IMR-90 (cell line): ENCODE results near the gene ZNF597. TPM values are rescaled to one million over a fixed set of nuclear protein-coding genes. Genes with fewer than 3 reads are reported as not detected.

Source experiments
- ATAC-seq: fragments of 200-7000 bp; cut with Tn5 transposase; 2 replicates; pipeline ENCODE4 v1.9.1; 2020; ENCODE audit warnings: low read depth, mild to moderate bottlenecking, moderate library complexity
- BruUV-seq: library from RNA; stranded (reverse); fragments of 400-500 nt; replicated peaks from 2 replicates; lab custom pipeline; 2021; lab: Mats Ljungman, UMichigan
- CTCF ChIA-PET: fragments of 300-600 bp; formaldehyde crosslinking; extraction: SDS; loops from one replicate; lab custom pipeline; 2021; ENCODE audit warnings: antibody characterized with exemption; lab: Yijun Ruan, JAX
- POLR2A ChIA-PET: fragments of 300-600 bp; sonication (Branson Sonifier 250); formaldehyde crosslinking; loops from one replicate; lab custom pipeline; 2022; ENCODE audit warnings: antibody characterized with exemption; ENCODE audit not compliant: unreplicated experiment; lab: Charles Lee
- DNase-seq: peaks from one replicate; pipeline ENCODE4 v3.0.0; 2013
- H2AFZ ChIP-seq: replicated peaks from 2 replicates; pipeline ENCODE3; 2013; ENCODE audit warnings: low read length, mild to moderate bottlenecking; ENCODE audit not compliant: poor library complexity
- H2AK5ac ChIP-seq: 2 replicates; pipeline ENCODE4 v1.6.1; 2013; ENCODE audit warnings: low read depth, low read length, inconsistent platforms
- H2AK9ac ChIP-seq: replicated peaks from 2 replicates; pipeline ENCODE3; 2013; ENCODE audit warnings: mild to moderate bottlenecking, low read depth, low read length, moderate library complexity; ENCODE audit not compliant: poor library complexity
- H2BK120ac ChIP-seq: 2 replicates; pipeline ENCODE4 v1.6.1; 2013; ENCODE audit warnings: low read depth, low read length, inconsistent platforms
- H2BK15ac ChIP-seq: 3 replicates; pipeline ENCODE4 v1.6.1; 2013; ENCODE audit warnings: low read depth, low read length, inconsistent platforms
- H2BK20ac ChIP-seq: 2 replicates; pipeline ENCODE4 v1.6.1; 2013; ENCODE audit warnings: low read depth, mild to moderate bottlenecking, inconsistent platforms, low read length, moderate library complexity
- H2BK5ac ChIP-seq: 2 replicates; pipeline ENCODE4 v1.6.1; 2013; ENCODE audit warnings: mild to moderate bottlenecking, low read depth, low read length, inconsistent platforms; ENCODE audit not compliant: poor library complexity, severe bottlenecking
- H3K14ac ChIP-seq: replicated peaks from 2 replicates; pipeline ENCODE4 v1.6.1; 2013; ENCODE audit warnings: low read depth, low read length, inconsistent platforms
- H3K18ac ChIP-seq: 2 replicates; pipeline ENCODE4 v1.6.1; 2013; ENCODE audit warnings: low read depth, low read length, control low read depth
- H3K23ac ChIP-seq: 2 replicates; pipeline ENCODE4 v1.6.1; 2013; ENCODE audit warnings: low read depth, low read length, inconsistent platforms
- H3K27ac ChIP-seq: 2 replicates; pipeline ENCODE4 v1.5.1; 2013; ENCODE audit warnings: mild to moderate bottlenecking, control low read depth, low read length; ENCODE audit not compliant: insufficient read depth
- H3K27me3 ChIP-seq: 2 replicates; pipeline ENCODE4 v1.6.1; 2013; ENCODE audit warnings: low read length; ENCODE audit not compliant: control insufficient read depth, insufficient read depth
- H3K36me3 ChIP-seq: 2 replicates; pipeline ENCODE4 v1.6.1; 2013; ENCODE audit warnings: low read length, mixed read lengths; ENCODE audit not compliant: control insufficient read depth, insufficient read depth
- H3K4ac ChIP-seq: 2 replicates; pipeline ENCODE4 v1.6.1; 2013; ENCODE audit warnings: low read depth, low read length, inconsistent platforms
- H3K4me1 ChIP-seq: 2 replicates; pipeline ENCODE4 v1.6.1; 2013; ENCODE audit warnings: low read length, mixed read lengths; ENCODE audit not compliant: control insufficient read depth, insufficient read depth
- H3K4me2 ChIP-seq: 2 replicates; pipeline ENCODE4 v1.6.1; 2013; ENCODE audit warnings: low read depth, mild to moderate bottlenecking, control low read depth, low read length, moderate library complexity
- H3K4me3 ChIP-seq: 2 replicates; pipeline ENCODE4 v1.5.1; 2013; ENCODE audit warnings: low read depth, mild to moderate bottlenecking, control low read depth, low read length, moderate library complexity; ENCODE audit not compliant: insufficient read depth
- H3K56ac ChIP-seq: 2 replicates; pipeline ENCODE4 v1.6.1; 2013; ENCODE audit warnings: low read length, inconsistent platforms; ENCODE audit not compliant: insufficient read depth; ENCODE audit errors: extremely low read depth
- H3K79me1 ChIP-seq, 2 experiments: 2 replicates each; pipeline ENCODE4 v1.6.1; 2013; ENCODE audit warnings: low read length in 2 of 2, inconsistent platforms in 1 of 2, low read depth in 1 of 2
- H3K9ac ChIP-seq: 2 replicates; pipeline ENCODE4 v1.6.1; 2013; ENCODE audit warnings: low read depth, low read length, control low read depth
- H3K9me1 ChIP-seq: 2 replicates; pipeline ENCODE4 v1.6.1; 2013; ENCODE audit warnings: low read length, inconsistent platforms; ENCODE audit not compliant: insufficient read depth
- H3K9me3 ChIP-seq: 2 replicates; pipeline ENCODE4 v1.6.1; 2013; ENCODE audit warnings: low read length; ENCODE audit not compliant: control insufficient read depth, insufficient read depth
- H4K20me1 ChIP-seq: 2 replicates; pipeline ENCODE4 v1.6.1; 2013; ENCODE audit warnings: low read length, inconsistent platforms; ENCODE audit not compliant: insufficient read depth
- H4K5ac ChIP-seq: 2 replicates; pipeline ENCODE4 v1.6.1; 2013; ENCODE audit warnings: mild to moderate bottlenecking, low read depth, low read length, control low read depth
- H4K8ac ChIP-seq, 2 experiments: 2 replicates each; pipeline ENCODE4 v1.6.1; 2013; ENCODE audit warnings: low read depth in 2 of 2, low read length in 2 of 2, control low read depth in 1 of 2, inconsistent platforms in 1 of 2
- H4K91ac ChIP-seq: 2 replicates; pipeline ENCODE4 v1.6.1; 2013; ENCODE audit warnings: low read depth, low read length, inconsistent platforms; ENCODE audit not compliant: insufficient read depth
- BHLHE40 ChIP-seq: fragments of 150-350 bp; IDR thresholded peaks from 2 replicates; pipeline ENCODE4 v1.6.1; 2016; ENCODE audit warnings: mild to moderate bottlenecking, low read depth, low read length
- CEBPB ChIP-seq: IDR thresholded peaks from 2 replicates; pipeline ENCODE4 v1.6.1; 2012; ENCODE audit warnings: low read depth, low read length, improper control_type of control experiment
- CHD1 ChIP-seq: IDR thresholded peaks from 2 replicates; pipeline ENCODE4 v1.6.1; 2012; ENCODE audit warnings: low read depth, low read length, improper control_type of control experiment
- CTCF ChIP-seq: conservative IDR thresholded peaks from 2 replicates; pipeline ENCODE4 v1.5.1; 2012; ENCODE audit warnings: mild to moderate bottlenecking, low read depth, low read length, improper control_type of control experiment
- ELK1 ChIP-seq: fragments of 150-350 bp; IDR thresholded peaks from 2 replicates; pipeline ENCODE4 v1.6.1; 2016; ENCODE audit warnings: low read depth, mild to moderate bottlenecking, low read length, moderate library complexity, borderline replicate concordance
- FOS ChIP-seq: fragments of 150-350 bp; IDR thresholded peaks from 2 replicates; pipeline ENCODE4 v1.6.1; 2016; ENCODE audit warnings: low read depth, low read length
- MAFK ChIP-seq: IDR thresholded peaks from 2 replicates; pipeline ENCODE4 v1.6.1; 2012; ENCODE audit warnings: low read depth, low read length, improper control_type of control experiment
- MAZ ChIP-seq: IDR thresholded peaks from 2 replicates; pipeline ENCODE4 v1.6.1; 2012; ENCODE audit warnings: low read depth, mild to moderate bottlenecking, low read length, improper control_type of control experiment, moderate library complexity, borderline replicate concordance
- MXI1 ChIP-seq: IDR thresholded peaks from 2 replicates; pipeline ENCODE4 v1.6.1; 2012; ENCODE audit warnings: low read depth, mild to moderate bottlenecking, low read length, moderate library complexity, borderline replicate concordance
- NFE2L2 ChIP-seq: fragments of 150-350 bp; IDR thresholded peaks from 2 replicates; pipeline ENCODE4 v1.6.1; 2016; ENCODE audit warnings: low read depth, mild to moderate bottlenecking, low read length
- POLR2A ChIP-seq: IDR thresholded peaks from 2 replicates; pipeline ENCODE4 v1.6.1; 2012; ENCODE audit warnings: mild to moderate bottlenecking, low read depth, low read length
- RAD21 ChIP-seq: IDR thresholded peaks from 2 replicates; pipeline ENCODE4 v1.6.1; 2012; ENCODE audit warnings: low read length, improper control_type of control experiment
- RCOR1 ChIP-seq: IDR thresholded peaks from 2 replicates; pipeline ENCODE4 v1.6.1; 2012; ENCODE audit warnings: mild to moderate bottlenecking, low read length, improper control_type of control experiment; ENCODE audit not compliant: insufficient replicate concordance
- RFX5 ChIP-seq: IDR thresholded peaks from 2 replicates; pipeline ENCODE4 v1.8.0; 2012; ENCODE audit warnings: low read depth, mild to moderate bottlenecking, low read length, moderate library complexity
- SMC3 ChIP-seq: fragments of 150-350 bp; IDR thresholded peaks from 2 replicates; pipeline ENCODE4 v1.6.1; 2016; ENCODE audit warnings: low read depth, mild to moderate bottlenecking, antibody characterized with exemption, low read length, moderate library complexity
- USF2 ChIP-seq: fragments of 150-350 bp; IDR thresholded peaks from 2 replicates; pipeline ENCODE4 v1.6.1; 2017; ENCODE audit warnings: mild to moderate bottlenecking, antibody characterized with exemption, low read length, low read depth
- WGBS, 2 experiments: methylation state at CpG; one replicate each; pipeline versions ENCODE4 v1.1.5 to v1.1.7; 2013; ENCODE audit warnings: missing lambda C conversion rate in 2 of 2; ENCODE audit not compliant: insufficient read length in 1 of 2; ENCODE audit errors: extremely low coverage in 2 of 2; 5-methylcytosine and 5-hydroxymethylcytosine counted together
- dilution Hi-C: fragments of 300-500 bp; cut with HindIII; formaldehyde crosslinking; loops from one replicate; pipeline ENCODE4 v1.14.3; 2018; ENCODE audit warnings: low sequenced_read_pairs; ENCODE audit not compliant: unreplicated experiment
- in situ Hi-C: fragments of 300-500 bp; cut with MboI; formaldehyde crosslinking; loops from 3 replicates; pipeline ENCODE4 v1.14.3; 2019; ENCODE audit warnings: low sequenced_read_pairs, inconsistent platforms, mixed read lengths
- intact Hi-C: fragments of 100-400 bp; cut with micrococcal nuclease; formaldehyde crosslinking; loops from 2 replicates; pipeline ENCODE4 v1.10.0; 2022
- polyA plus RNA-seq, 3 experiments: library from polyadenylated mRNA; depleted of rRNA; stranded (reverse); fragments of >200 nt; gene quantifications; 2 replicates each; pipeline ENCODE4 v1.2.3, GENCODE V29; 2012; ENCODE audit warnings: low replicate concordance in 1 of 3
- total RNA-seq: library from RNA; depleted of rRNA; stranded (reverse); fragments of >200 nt; gene quantifications from 2 replicates; pipeline ENCODE4 v1.2.3, GENCODE V29; 2012

Gene ZNF597
- total and polyA plus RNA-seq, 2 of the 4 experiments (the other 2 are of a cell fraction), result 0.91 to 3.0 TPM

GRCh38 chr16:3470723-3471122, 27.4 kb upstream of the ZNF597 start:
- no peak overlapping the region for H3K18ac ChIP-seq
- no peak for ATAC-seq
- H3K14ac ChIP-seq, result no peak overlapping the region
- no peak overlapping the region for H3K4ac ChIP-seq
- no peak overlapping the region for H3K4me2 ChIP-seq
- no peaks in the 10 kb centered on the region for H3K9me3 ChIP-seq
- no peak overlapping the region for H3K23ac ChIP-seq
- POLR2A ChIA-PET, result no interaction called here
- TF ChIP-seq USF2, result no peak
- TF ChIP-seq NFE2L2, result no peak
- TF ChIP-seq FOS, result no peak
- no peak for TF ChIP-seq RAD21
- no peak for TF ChIP-seq RFX5
- TF ChIP-seq CEBPB, result no peak
- no peak for TF ChIP-seq MAFK
- TF ChIP-seq POLR2A, result no peak
- no peak for TF ChIP-seq SMC3
- no peak for TF ChIP-seq CHD1
- TF ChIP-seq MAZ, result no peak
- no peak for TF ChIP-seq MXI1
- TF ChIP-seq BHLHE40, result no peak
- TF ChIP-seq RCOR1, result no peak
- TF ChIP-seq ELK1, result no peak
- no peak for TF ChIP-seq CTCF
- H2BK5ac ChIP-seq, result no peak overlapping the region
- H2AK5ac ChIP-seq, result no peak overlapping the region
- peaks cover 98% of the 10 kb centered on the region for H4K20me1 ChIP-seq
- peaks cover 12 to 86% of the 10 kb centered on the region in 2 experiments for H3K79me1 ChIP-seq
- H3K4me3 ChIP-seq, result no peak overlapping the region
- H2BK120ac ChIP-seq, result no peak overlapping the region
- no peak overlapping the region for H4K91ac ChIP-seq
- CTCF ChIA-PET, result no interaction called here
- in situ Hi-C loops (no loop called here), dilution Hi-C loops (no loop called here), intact Hi-C loops (no loop called here)
- H3K27me3 ChIP-seq, result no peaks in the 10 kb centered on the region
- peaks cover 13% of the 10 kb centered on the region for H3K36me3 ChIP-seq
- H2AK9ac ChIP-seq, result no peak overlapping the region
- no peak overlapping the region for H4K8ac ChIP-seq
- peaks cover 4% of the 10 kb centered on the region; the same call in 1 of the 2 replicates for H3K4me1 ChIP-seq
- peaks cover 20% of the 10 kb centered on the region for H3K9me1 ChIP-seq
- H3K56ac ChIP-seq, result no peak overlapping the region
- H2BK20ac ChIP-seq, result no peak overlapping the region
- no peak overlapping the region for H3K9ac ChIP-seq
- no peak overlapping the region for H2BK15ac ChIP-seq
- no peak for DNase-seq
- no peak overlapping the region for H2AFZ ChIP-seq
- H4K5ac ChIP-seq, result no peak overlapping the region
- WGBS, 2 experiments, result 94% methylated on average over 6 of the region's 9 CpGs; no CpG with 5 or more reads in 1 of the 2 experiments
- no TSS peak for BruUV-seq
- H3K27ac ChIP-seq, result no peak overlapping the region
